D341Med (cell line): Measurements from ENCODE around the gene GLRX2.

Source experiments
- DNase-seq: peaks from one replicate; pipeline ENCODE4 v3.0.0; 2012; ENCODE audit warnings: low spot score

The GLRX2 gene

DNA sequence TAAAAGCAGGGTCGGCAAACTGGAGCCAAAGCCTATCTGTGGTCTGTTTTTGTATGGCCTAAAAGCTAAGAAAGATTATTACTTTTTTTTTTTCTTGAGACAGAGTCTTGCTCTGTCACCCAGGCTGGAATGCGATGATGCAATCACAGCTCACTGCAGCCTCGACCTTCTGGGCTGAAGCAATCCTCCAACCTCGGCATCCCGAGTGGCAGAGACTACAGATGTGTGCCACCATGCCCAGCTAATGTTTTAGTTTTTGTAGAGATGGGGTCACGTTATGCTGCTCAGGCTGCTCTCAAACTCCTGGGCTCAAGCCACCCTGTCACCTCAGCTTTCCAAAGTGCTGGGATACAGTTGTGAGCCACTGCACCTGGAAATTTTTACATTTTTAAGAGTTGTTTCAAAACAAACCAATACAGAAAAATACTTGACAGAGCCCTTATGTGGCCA is 6.5 kb upstream of the GLRX2 start:
- DNase-seq, result no peak

DNA sequence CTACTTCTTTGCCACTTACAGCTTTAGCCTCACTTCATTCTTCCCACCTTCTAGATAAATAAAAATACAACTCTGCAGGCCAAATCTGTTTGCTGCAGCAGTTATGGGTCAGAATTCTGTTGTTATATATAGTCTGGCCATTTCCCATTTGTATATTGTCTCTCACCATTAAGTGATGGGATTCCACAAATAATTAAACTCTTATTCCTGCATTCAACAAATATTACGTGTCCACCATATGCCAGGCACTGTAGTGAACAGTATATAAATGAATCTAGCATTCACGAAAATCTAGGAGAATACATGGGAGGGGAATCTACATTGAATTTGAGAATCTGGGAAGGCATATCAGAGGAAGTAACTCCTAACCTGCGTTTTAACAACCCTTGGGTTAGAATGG is 5.7 kb upstream of the GLRX2 start:
- DNase-seq, result no peak

DNA sequence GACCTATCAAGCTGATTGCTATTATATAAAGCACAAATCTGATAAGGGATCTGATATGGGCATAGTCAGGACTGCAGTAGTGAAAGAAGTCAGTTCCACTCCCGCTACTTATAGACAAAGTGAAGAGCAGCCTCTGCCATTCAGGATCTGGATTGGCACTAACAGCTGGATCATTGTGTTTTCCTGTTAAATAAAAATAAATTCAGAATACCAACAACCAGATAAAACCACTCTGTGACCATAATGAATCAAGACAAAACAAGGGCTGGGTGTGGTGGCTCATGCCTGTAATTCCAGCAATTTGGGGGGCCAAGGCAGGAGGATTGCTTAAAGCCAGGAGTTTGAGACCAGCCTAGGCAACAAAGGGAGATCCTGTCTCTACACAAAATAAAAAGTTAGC is 5.0 kb upstream of the GLRX2 start:
- no peak for DNase-seq

DNA sequence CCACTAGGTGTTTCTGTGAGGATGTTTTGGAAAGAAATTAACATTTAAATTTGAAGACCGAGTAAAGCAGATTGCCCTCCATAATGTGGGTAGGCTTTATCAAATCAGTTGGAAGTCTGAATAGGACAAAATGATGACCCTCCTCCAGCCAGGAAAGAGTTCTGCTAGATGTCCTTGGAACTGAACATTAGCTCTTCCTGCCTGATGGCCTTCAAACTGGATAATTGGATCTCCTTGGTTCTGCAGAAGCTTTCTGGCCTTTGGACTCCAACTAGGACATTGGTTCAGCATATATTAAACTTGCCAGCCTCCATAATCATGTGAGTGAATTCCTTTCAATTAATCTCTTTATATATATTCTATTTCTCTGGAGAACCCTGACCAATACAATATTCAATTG is 4.4 kb upstream of the GLRX2 start:
- DNase-seq, result no peak

DNA sequence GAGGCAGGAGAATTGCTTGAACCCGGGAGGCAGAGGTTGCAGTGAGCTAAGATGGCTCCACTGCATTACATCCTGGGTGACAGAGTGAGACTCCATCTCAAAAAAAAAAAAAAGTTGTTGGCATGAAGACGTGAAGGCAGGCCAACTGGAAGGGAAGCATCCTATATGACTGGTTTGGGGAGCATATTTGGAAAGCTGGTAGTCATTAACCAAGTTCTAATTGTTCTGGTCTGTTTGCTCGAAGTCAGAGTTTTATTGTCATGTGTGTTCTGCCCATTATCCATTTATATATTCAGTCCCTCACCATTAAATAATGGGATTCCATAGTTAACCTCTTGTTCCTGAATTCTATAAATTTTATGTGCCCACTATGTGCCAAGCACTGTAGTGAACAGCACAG is 3.3 kb upstream of the GLRX2 start:
- no peak for DNase-seq

DNA sequence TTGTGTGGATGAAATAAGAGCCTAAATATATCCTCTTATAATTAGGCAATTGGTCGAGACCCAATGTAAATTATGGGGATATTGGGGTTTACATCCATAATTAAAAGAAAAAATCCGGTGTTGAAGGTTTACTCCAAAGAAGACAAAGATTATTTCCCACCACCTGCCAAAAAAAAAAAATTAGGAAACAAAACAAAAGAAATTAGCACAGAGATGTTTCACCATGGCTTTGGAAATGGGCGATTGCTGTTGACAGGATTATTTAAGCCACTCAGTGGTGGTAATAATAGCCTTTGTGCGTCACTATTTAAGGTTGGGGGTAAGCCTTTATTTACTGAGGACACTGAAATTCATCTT is 585 bp upstream of the GLRX2 start:
- DNase-seq, result no peak

DNA sequence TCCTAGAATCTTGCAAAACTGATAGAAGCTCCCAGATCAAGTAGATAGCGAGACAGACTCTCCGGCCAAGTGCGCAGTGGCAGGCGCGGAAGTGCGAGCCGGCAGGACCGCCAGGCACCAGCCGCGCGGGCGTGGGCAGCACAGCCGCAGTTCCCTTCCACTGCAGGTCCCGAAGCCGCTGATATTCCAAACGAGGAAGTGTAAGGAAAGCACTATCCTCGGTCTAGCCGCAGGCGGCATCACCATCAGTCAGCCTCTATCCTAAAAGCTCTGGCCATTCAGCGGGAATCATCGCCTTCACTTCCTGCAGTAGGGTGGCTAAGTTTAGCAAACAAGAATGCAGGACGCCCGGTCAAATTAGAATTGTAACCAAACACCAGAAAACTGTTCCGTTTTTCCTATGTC is 710 bp downstream of the GLRX2 start:
- peak; percentile 73 for DNase-seq

DNA sequence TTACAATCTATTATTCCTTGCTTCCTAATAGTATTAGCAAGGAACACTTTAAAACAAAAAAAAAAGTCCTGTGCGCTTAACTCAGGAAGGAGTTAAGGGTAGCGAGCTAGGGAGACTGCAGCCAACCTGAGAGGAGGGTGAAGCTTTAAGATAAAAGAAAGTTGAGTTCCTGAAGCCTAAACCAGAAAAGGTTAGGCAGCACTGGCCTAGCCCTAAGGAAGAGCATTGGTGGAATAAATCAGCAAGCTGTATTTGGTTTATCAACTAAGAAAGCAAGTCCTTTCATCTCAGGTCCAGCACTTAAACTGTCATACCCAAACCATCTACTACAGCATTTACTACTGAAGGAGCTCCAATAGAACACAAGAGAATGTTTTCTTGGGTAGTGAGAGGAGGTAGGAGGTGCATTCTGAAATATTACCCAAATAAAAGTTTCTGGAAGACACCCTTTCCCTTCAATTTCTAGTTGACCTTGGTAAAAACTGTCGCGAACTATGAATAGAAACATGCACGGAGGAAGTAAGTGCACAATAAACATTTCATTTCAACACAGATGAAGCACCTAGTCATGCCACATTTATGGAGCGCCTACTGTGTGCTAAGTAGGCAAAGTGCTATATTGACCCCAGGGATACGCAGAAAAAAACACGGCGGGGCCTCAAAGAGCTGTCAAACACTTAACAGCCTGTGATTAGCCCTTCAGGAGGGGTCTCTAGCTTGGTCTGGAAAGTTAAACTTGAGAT is 1.3 kb downstream of the GLRX2 start:
- DNase-seq, result no peak

DNA sequence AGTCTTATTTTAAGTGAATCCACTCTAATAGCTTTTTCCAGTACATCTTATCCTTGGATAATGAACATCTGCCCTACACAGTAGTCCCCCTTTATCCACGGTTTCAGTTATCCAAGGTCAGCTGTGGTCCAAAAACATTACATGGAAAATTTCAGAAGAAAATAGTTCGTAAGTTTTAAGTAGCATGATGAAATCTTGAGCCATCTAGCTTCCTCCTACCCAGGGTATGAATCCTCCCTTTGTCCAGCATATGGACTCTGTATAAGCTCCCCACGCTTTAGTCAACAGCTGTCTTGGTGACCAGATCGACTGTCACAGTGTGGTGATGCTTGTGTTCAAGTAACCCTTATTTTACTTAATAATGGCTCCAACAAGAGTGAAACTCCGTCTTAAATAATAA is 2.6 kb downstream of the GLRX2 start:
- no peak for DNase-seq

DNA sequence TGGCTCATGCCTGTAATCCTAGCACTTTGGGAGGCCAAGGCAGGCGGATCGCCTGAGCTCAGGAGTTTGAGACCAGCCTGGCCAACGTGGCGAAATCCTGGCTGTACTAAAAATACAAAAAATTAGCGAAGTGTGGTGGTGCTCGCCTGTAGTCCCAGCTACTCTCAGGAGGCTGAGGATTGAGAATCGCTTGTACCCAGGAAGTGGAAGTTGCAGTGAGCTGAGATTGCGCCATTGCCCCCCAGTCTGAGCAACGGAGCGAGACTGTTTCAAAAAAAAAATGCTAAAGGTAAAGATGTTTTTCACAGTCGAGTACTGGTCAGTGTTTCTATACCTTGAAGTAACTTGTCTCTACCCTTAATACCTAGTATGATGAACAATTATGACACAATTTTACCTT is 11.1 kb downstream of the GLRX2 start:
- no peak for DNase-seq

DNA sequence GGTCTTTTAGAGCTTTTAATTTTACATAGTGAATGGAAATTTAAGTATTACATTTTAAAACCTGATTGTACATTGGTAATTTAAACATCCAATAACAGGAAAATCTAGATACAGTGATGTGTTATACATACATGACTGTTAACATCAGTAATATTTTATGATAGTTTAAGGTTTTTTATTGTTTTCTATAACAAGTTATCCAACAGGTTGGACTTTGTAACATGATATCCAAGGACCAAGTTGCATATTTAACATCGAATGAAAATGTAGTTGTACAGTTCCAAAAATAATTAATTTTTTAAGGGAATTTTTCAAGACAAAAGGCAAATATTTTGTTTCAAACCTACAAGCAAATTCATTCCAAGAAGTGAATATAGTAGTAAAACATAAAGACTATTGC is 14.3 kb downstream of the GLRX2 start:
- no peak for DNase-seq

DNA sequence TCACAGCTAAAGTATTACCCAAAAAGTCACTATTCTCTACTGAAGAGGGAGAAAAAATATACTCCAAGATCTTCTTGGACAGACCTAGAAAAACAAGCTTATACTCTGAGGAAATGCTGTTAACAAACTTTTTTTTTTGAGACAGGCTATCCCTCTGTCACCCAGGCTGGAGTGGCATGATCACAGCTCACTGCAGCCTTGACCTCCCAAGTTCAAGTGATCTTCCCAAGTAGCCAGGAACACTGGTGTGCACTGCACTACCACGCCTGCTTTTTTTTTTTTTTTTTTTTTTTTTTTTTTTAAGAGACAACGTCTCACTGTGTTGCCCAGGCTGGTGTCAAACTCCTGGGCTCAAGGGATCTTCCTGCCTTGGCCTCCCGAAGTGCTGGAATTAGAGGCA is 17.3 kb downstream of the GLRX2 start:
- DNase-seq, result no peak

DNA sequence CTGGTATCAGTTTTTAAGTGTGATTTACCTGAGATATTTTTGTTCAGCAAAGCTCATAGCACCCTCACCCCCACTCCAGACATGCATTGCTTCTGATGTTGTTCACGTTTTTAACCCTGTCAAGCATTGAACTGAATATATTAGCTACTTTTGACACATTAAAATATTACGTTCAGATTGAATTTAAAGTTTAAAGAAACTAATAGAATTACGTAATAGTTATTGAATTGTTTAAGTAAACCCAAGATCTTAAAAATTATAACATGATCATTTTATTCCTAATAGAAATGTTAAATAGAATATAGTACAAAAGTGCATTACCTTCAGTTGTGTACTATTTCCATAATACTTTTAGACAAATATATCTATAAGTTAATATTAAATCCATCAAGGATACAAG is 18.9 kb downstream of the GLRX2 start:
- DNase-seq, result no peak

DNA sequence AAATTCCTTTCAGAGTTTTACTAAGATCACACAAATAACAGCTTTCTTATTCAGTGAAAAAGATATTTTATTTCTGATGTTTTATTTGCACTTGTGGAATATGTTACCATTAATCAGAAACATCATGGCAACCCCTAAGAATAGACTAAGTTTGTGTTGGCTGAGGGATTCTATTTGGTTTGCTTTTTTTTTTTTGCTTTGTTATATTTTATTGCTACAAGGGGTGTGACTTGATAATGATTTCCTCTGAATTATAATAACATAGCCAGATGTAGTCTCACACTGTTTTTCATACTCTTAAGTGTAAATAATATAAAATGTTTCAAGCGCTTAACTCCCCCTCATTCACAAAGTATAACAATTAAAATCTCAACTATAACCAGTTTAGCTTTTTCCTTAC is 20.0 kb downstream of the GLRX2 start:
- no peak for DNase-seq

DNA sequence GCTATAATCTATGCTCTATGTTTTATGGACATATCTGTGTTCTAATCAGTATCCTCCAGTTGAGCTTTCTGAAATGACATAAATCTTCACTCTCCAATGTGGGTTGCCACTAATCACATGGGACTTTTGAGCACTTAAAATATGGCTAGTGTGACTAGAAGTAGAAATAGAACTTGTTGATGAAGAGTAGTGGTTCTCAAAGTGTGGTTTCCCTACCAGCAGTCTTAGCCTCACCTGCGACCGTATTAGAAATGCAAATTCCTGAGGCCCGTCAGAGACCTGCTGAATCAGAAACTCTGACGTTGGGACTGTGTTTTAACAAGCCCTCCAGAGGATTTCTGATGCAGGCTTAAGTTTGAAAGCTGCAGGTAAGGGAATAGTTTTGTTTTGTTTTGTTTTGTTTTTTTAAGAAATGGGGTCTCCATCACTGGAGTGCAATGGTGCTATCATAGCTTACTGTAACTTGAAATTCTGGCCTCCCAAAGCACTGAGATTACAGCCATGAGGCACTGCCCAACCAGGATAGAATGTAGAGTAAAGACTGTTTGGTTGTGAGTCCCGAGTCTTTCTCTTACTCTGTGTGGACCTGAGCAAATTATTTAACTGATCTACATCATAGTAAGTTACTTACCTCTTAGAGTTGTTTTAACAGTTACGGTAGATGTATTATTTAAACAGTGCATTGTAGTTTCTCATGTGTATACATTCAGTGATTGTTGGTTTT is 21.7 kb downstream of the GLRX2 start:
- no peak for DNase-seq

DNA sequence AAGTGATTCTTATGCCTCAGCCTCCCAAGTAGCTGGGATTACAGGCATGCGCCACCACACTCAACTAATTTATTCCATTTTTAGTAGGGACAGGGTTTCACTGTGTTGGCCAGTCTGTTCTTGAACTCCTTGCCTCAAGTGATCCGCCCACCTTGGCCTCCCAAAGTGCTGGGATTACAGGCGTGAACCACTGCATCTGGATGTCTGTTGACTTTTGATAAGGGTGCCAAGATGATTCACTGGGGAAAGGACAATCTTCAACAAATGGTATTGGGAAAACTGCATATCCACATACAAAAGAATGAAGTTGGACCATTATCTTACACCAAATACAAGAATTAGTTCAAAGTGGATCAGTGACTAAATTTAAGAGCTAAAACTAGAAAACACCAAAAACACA is 26.0 kb downstream of the GLRX2 start:
- DNase-seq, result no peak

DNA sequence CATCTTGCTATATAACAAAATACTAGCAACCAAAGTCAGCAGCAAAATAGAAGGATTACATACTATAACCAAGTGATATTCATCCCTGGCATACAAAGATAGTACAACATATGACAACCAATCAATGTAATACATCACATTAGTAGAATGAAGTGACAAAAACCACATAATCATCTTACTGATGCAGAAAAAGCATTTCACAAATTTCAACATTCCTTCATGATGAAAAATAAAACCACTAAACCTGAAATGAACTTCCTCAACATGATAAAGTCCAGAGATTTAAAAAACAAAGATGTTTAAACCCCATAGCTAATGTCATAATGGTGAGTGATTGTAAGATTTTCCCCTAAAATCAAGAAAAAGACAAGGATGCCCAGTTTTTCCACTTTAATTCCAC is 27.2 kb downstream of the GLRX2 start:
- DNase-seq, result no peak

DNA sequence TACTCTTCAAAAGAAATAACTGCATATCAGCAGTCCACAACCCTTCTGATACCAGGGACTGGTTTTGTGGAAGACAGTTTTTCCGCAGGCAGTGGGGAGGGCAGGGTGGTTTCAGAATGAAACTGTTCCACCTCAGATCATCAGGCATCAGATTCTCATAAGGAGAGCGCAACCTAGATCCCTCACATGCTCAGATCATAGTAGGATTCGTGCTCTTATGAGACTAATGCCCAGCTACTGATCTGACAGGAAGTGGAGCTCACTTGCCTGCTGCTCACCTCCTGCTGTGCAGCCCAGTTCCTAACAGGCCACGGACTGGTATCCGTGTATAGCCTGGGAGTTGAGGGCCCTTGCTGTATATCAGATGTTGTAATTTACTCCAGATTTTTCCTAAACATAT is 34.3 kb downstream of the GLRX2 start:
- no peak for DNase-seq

DNA sequence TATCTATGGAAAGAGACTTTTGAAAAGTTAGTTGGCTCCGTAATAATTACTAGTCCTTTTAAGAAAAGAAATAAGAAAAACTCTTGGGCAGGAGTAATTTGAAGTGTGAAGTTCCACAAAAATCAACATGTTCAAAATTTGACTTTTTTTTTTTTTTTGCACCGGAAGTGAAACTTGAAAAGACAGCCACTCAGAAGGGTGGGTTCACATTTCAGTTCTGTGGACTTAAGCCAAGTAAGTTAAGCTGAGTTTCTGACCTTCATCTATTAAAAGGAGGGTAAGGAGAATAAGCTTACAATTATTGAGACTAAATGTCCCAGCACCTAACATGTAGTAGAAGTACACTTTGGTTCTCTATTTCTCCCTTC is 34.8 kb downstream of the GLRX2 start:
- no peak for DNase-seq

DNA sequence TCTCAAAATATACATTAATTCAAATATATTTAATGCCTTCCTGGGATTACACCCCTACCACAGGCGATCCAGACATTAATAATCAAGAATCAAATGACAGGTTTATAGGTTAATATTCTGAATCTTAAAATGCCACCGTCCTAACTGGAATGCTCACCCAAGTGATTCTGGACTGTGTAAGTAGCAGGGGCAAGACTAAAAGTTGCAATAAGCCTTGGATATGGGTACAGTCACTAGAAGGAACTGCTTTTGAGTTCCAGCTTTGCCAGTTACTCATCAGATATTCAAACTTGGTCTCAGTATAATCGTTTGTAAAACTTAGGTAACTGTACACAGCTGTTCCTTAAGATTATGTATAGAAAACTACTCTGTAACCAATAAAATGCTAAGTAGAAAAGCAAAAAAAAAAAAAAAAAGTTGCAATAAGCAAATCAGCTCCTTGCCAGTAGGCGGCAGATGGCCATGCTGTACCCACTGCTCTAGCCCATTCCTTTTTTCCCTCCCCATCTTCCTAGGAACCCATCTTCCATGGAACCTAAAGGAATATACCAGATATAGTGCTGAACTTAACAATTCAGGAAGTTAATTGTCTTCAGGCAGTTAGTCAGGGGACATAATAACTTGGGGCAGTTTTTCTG is 35.3 kb downstream of the GLRX2 start:
- DNase-seq, result peak; percentile 59

DNA sequence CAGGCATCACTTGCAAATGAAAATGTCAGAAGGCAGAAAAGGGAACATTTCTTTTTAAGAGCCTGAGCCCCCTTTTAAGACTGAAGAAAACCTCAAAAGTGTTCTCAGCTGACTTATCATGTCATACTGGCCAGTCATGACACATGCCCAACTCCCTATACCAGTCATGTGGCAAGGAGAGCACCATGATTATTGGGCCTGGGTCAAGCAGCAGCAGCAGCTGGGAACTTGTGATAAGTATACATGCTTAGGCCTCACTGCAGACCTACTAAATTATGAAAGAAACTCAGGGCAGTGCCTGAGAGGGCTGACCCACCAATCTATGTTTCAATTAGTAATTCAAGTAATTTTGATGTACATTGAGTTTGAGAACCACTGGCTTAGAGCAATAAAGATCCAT is 37.2 kb downstream of the GLRX2 start:
- no peak for DNase-seq

DNA sequence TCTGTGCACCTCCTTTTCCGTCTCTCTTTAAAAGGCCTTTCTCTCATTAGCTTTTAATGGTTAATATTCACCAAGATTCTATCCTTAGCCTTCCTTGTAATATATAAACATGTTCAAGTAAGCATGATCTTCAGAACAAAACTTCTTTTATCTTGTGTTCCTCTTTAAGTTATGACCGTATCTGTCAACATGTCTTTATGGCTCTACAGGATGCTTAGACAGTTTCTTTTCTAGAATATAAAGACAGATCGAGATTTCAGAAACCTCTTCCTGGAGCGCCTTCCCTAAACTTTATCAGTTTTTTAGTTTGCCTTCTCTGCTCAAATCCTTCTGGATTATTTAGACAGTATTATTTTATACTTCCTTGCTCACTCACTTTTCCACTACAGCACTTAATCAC is 38.6 kb downstream of the GLRX2 start:
- DNase-seq, result no peak

DNA sequence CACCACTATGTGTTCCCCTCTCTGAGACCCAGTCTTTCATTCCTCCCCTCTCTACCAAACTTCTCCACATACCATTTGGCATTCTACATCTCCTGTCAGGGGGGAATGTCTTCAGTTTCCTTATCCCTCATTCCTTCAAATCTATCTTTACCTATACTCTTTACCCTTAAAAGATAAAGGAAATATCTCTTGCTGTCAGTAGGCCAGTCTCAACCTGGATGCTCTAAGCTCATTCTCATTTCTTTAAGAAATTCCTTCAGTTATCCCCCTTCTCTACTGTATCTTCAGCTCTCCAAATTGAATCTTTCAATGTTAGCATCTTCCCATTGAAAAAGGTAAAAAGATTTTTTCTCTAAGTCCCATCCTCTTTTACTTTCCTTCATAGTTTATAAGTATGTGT is 39.3 kb downstream of the GLRX2 start:
- DNase-seq, result no peak
